MM.1S (cell line): ENCODE measurements around the gene RPTOR.

Experiments used
- DNase-seq: peaks from one replicate; pipeline ENCODE4 v3.0.0-alpha.2; 2015
- H2AFZ ChIP-seq: fragments of 300-600 bp; sonication (generic); 2 replicates; pipeline ENCODE4 v1.6.0; 2016; ENCODE audit warnings: antibody characterized with exemption, low read length
- H3F3A ChIP-seq: fragments of 300-600 bp; sonication (generic); 2 replicates; pipeline ENCODE4 v1.6.1; 2016; ENCODE audit warnings: mild to moderate bottlenecking, antibody characterized with exemption, low read length, moderate library complexity, mixed read lengths; ENCODE audit not compliant: insufficient read depth
- H3K27ac ChIP-seq: fragments of 300-600 bp; sonication (generic); 2 replicates; pipeline ENCODE4 v1.5.1; 2016; ENCODE audit warnings: mild to moderate bottlenecking, low read length
- H3K27me3 ChIP-seq: fragments of 300-600 bp; sonication (generic); replicated peaks from 2 replicates; pipeline ENCODE4 v1.6.0; 2016; ENCODE audit warnings: low read length; ENCODE audit not compliant: insufficient read depth
- H3K36me3 ChIP-seq: fragments of 300-600 bp; sonication (generic); replicated peaks from 2 replicates; pipeline ENCODE4 v1.6.1; 2016; ENCODE audit warnings: mild to moderate bottlenecking, low read length, mixed read lengths; ENCODE audit not compliant: insufficient read depth
- H3K4me1 ChIP-seq: fragments of 300-600 bp; sonication (generic); 2 replicates; pipeline ENCODE4 v1.6.1; 2016; ENCODE audit warnings: low read length, mixed read lengths
- H3K4me2 ChIP-seq: fragments of 300-600 bp; sonication (generic); 2 replicates; pipeline ENCODE4 v1.6.0; 2016; ENCODE audit warnings: low read depth, low read length
- H3K4me3 ChIP-seq: fragments of 300-600 bp; sonication (generic); 2 replicates; pipeline ENCODE4 v1.5.1; 2016; ENCODE audit warnings: low read length, mixed read lengths
- H3K79me2 ChIP-seq: fragments of 300-600 bp; sonication (generic); 2 replicates; pipeline ENCODE4 v1.6.1; 2016; ENCODE audit warnings: mixed run types, low read length, mixed read lengths
- H3K9ac ChIP-seq: fragments of 300-600 bp; sonication (generic); 2 replicates; pipeline ENCODE4 v1.6.1; 2016; ENCODE audit warnings: low read length, mixed read lengths
- H3K9me2 ChIP-seq: fragments of 300-600 bp; sonication (generic); replicated peaks from 2 replicates; pipeline ENCODE4 v1.6.1; 2016; ENCODE audit warnings: mild to moderate bottlenecking, low read length, mixed read lengths; ENCODE audit not compliant: insufficient read depth
- H3K9me3 ChIP-seq: fragments of 300-600 bp; sonication (generic); replicated peaks from 2 replicates; pipeline ENCODE4 v1.6.1; 2016; ENCODE audit warnings: mild to moderate bottlenecking, low read length, mixed read lengths; ENCODE audit not compliant: insufficient read depth
- H4K20me1 ChIP-seq: fragments of 300-600 bp; sonication (generic); 2 replicates; pipeline ENCODE4 v1.6.1; 2016; ENCODE audit warnings: mild to moderate bottlenecking, low read length, moderate library complexity, mixed read lengths; ENCODE audit not compliant: insufficient read depth
- EZH2 ChIP-seq: fragments of 300-600 bp; sonication (generic); optimal IDR thresholded peaks from 2 replicates; pipeline ENCODE3; 2017; ENCODE audit warnings: low read depth, mild to moderate bottlenecking, antibody characterized with exemption, low read length, mixed read lengths
- EZH2phosphoT487 ChIP-seq: fragments of 300-600 bp; sonication (generic); IDR thresholded peaks from 2 replicates; pipeline ENCODE4 v1.6.1; 2018; ENCODE audit warnings: antibody characterized with exemption, low read length
- TF ChIP-seq, protein P1 (sequence below): fragments of 300-600 bp; sonication (generic); IDR thresholded peaks from 2 replicates; pipeline ENCODE4 v1.5.1; 2016; ENCODE audit warnings: antibody characterized with exemption, low read length, mixed read lengths

RPTOR gene

DNA sequence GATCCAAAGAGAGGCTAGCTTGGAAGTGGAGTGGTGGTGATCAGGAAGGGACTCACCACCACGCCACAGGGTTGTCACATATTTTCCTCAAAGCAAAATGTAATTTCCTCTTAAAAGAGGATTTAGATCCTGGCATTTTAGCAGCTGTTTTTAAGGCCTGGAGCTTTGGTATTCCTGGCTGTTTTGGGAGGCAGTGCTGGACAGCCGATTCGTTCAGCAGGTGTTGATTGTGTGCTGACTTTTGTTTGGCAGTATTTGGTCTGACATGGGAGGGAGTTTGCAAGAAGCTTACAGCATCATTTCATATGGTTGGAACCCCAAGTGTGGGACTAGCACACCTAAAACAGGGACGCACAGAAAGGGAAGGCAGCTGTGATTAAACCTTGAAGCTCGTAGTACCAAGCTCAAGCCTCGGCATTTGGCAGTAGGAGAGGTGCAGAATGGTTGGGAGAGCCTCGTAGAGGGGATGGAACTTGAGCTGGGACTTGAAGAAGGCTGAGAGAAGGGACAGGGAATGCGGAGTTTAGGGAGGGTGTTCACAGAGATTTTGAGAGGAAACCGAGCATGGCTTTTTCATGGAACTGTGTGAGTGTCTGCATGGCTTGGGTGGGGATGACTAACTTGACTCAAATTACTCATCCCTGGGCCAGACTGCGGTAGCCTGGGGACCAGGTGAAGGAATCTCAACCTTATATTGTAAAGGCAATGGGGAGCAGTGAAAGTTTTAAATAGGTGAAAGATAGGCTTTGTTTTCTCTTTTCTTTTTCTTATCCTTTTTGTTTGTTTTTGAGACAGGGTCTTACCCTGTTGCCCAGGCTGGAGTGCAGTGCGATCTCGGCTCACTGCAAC is 52.3 kb downstream of the RPTOR start:
- H3K9me2 ChIP-seq, result no peaks in the 10 kb centered on the region
- peaks cover 73% of the 10 kb centered on the region for H3K79me2 ChIP-seq
- no peak overlapping the region for H3K27ac ChIP-seq
- no peak overlapping the region for H3K4me3 ChIP-seq
- H3K4me2 ChIP-seq, result no peak overlapping the region
- H3F3A ChIP-seq, result no peaks in the 10 kb centered on the region
- peaks cover 5% of the 10 kb centered on the region; the same call in 1 of the 2 replicates for H4K20me1 ChIP-seq
- no peaks in the 10 kb centered on the region for H3K36me3 ChIP-seq
- no peaks in the 10 kb centered on the region for H3K9me3 ChIP-seq
- TF ChIP-seq, protein P1, sequence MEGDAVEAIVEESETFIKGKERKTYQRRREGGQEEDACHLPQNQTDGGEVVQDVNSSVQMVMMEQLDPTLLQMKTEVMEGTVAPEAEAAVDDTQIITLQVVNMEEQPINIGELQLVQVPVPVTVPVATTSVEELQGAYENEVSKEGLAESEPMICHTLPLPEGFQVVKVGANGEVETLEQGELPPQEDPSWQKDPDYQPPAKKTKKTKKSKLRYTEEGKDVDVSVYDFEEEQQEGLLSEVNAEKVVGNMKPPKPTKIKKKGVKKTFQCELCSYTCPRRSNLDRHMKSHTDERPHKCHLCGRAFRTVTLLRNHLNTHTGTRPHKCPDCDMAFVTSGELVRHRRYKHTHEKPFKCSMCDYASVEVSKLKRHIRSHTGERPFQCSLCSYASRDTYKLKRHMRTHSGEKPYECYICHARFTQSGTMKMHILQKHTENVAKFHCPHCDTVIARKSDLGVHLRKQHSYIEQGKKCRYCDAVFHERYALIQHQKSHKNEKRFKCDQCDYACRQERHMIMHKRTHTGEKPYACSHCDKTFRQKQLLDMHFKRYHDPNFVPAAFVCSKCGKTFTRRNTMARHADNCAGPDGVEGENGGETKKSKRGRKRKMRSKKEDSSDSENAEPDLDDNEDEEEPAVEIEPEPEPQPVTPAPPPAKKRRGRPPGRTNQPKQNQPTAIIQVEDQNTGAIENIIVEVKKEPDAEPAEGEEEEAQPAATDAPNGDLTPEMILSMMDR, result no peak
- TF ChIP-seq EZH2phosphoT487 (no peak), EZH2 (no peak)
- H3K4me1 ChIP-seq, result no peaks in the 10 kb centered on the region
- no peaks in the 10 kb centered on the region for H3K27me3 ChIP-seq
- no peak overlapping the region for H2AFZ ChIP-seq
- no peak for DNase-seq
- H3K9ac ChIP-seq, result no peak overlapping the region

DNA sequence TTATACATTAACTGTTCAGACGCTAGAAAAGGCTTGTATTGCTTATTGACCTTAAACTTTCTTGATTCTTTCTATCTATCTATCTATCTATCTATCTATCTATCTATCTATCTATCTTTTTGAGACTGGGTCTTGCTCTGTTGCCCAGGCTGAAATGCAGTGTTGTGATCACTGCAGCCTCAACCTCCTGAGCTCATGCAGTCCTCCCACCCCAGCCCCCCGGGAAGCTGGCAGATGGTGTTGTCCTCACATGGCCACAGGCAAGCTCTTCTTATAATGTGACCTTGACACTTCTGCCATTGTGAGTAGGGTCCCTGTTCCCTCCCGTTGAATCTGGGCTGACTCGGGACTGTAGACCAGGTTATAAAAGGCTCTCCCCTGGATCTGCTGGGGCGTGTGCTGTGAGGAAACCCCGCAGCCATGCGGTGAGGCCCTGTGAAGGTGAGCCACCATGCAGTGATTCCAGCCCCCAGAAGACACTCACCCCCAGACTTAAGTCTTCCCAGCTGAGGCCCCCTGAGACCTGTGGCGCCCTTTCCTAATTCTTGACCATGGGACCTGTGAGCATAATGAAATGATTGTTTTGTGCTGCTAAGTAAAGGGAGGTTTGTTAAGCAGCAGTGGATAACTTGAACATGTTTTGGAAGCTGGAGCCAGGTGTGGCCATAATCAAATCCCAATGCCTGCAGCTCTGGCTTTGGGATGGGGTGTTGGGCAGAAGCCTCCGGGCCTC is 54.3 kb downstream of the RPTOR start:
- Histone ChIP-seq H3K4me1 (no peaks in the 10 kb centered on the region), H4K20me1 (peaks cover 3% of the 10 kb centered on the region; the same call in 1 of the 2 replicates), H3K4me3 (no peak overlapping the region), H3F3A (no peaks in the 10 kb centered on the region), H3K79me2 (peaks cover 71% of the 10 kb centered on the region), H3K9me3 (no peaks in the 10 kb centered on the region), H3K36me3 (no peaks in the 10 kb centered on the region), H3K27ac (no peak overlapping the region), H3K4me2 (no peak overlapping the region), H3K9ac (no peak overlapping the region), H3K27me3 (no peaks in the 10 kb centered on the region), H2AFZ (no peak overlapping the region), H3K9me2 (no peaks in the 10 kb centered on the region)
- no peak for DNase-seq
- TF ChIP-seq EZH2phosphoT487 (no peak), EZH2 (no peak)
- TF ChIP-seq, protein P1, result no peak

DNA sequence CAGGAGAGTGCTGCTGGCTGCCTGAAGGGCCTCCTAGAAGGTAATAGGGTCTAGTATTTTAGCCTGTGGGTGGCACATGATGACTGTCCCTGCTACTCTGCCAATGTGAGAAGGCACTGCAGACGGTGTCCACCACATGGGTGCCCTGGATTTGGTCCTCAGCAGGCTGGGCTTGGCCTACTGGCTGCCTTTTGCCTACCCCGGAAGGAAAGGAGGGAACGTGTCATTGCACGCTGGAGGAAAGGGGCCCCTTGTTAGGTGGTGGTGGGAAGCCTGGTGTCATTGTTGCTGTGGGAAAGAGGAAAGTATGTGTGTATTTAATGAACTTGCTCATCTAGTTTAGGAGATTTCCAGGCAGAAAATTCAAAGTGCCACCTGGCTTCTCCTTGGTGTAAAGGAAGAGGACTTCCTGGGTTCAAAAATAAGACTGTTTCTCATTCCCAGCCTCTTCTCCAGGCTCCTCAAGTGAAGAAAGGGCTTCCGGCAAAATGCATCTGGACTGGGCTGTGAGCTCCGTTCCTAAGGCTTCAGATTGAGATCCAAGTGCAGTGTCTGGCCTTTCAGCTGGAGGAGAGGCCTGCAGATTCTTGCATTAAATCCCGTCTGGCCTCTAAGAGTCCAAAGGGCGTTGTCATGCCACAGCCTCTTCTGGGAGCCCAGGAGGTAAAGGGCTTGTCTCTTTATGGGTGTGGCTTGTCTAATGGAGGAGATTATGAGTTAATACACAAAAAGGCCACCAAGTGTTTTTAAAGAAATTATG is 55.1 kb downstream of the RPTOR start:
- Histone ChIP-seq H3F3A (no peaks in the 10 kb centered on the region), H3K4me3 (no peak overlapping the region), H3K4me2 (no peak overlapping the region), H3K4me1 (no peaks in the 10 kb centered on the region), H3K9ac (no peak overlapping the region), H3K79me2 (peaks cover 71% of the 10 kb centered on the region), H4K20me1 (peaks cover 3% of the 10 kb centered on the region; the same call in 1 of the 2 replicates), H3K27ac (no peak overlapping the region), H3K27me3 (no peaks in the 10 kb centered on the region), H3K36me3 (no peaks in the 10 kb centered on the region), H3K9me3 (no peaks in the 10 kb centered on the region), H2AFZ (no peak overlapping the region), H3K9me2 (no peaks in the 10 kb centered on the region)
- no peak for DNase-seq
- no peak for TF ChIP-seq EZH2phosphoT487
- TF ChIP-seq, protein P1, result no peak
- TF ChIP-seq EZH2, result no peak
